HepG2 (cell line): ENCODE measurements around the gene NMNAT1. TPM values are rescaled to one million over a fixed set of nuclear protein-coding genes. Genes with fewer than 3 reads are reported as not detected.
A peak's percentile ranks its signal among the peaks of the same experiment; 100 is the strongest.

Experiments used
- ATF7 ChIP-seq, 2 experiments: fragments of 450-650 bp in 1 of 2; sonication (generic) in 1 of 2; formaldehyde crosslinking in 1 of 2; IDR thresholded peaks; 2 replicates each; pipeline versions ENCODE4 v1.4.0 to v1.6.1; 2016 to 2020; ENCODE audit warnings: antibody characterized with exemption in 1 of 2, mild to moderate bottlenecking in 1 of 2, missing genetic modification reagents in 1 of 2
- BCLAF1 ChIP-seq: fragments of 450-650 bp; IDR thresholded peaks from 2 replicates; pipeline ENCODE4 v1.6.1; 2017; ENCODE audit warnings: mild to moderate bottlenecking
- BRD4 ChIP-seq: sonication (generic); formaldehyde crosslinking; IDR thresholded peaks from 2 replicates; pipeline ENCODE4 v1.4.0; 2020; ENCODE audit warnings: missing genetic modification reagents
- CBX5 ChIP-seq: sonication (generic); formaldehyde crosslinking; IDR thresholded peaks from 2 replicates; pipeline ENCODE4 v1.4.0; 2020; ENCODE audit warnings: missing genetic modification reagents, borderline replicate concordance
- CSRNP2 ChIP-seq: sonication (generic); formaldehyde crosslinking; conservative IDR thresholded peaks from 2 replicates; pipeline ENCODE4 v1.8.0; 2022; ENCODE audit warnings: low read depth, missing genetic modification reagents
- DDIT3 ChIP-seq: sonication (generic); formaldehyde crosslinking; IDR thresholded peaks from 2 replicates; pipeline ENCODE4 v1.4.0; 2020; ENCODE audit warnings: mild to moderate bottlenecking, missing genetic modification reagents
- HIVEP1 ChIP-seq: sonication (generic); formaldehyde crosslinking; IDR thresholded peaks from 2 replicates; pipeline ENCODE4 v1.4.0; 2020; ENCODE audit warnings: mild to moderate bottlenecking, missing genetic modification reagents
- NFIB ChIP-seq: sonication (generic); formaldehyde crosslinking; IDR thresholded peaks from 2 replicates; pipeline ENCODE4 v1.9.0; 2021; ENCODE audit warnings: missing genetic modification reagents, mild to moderate bottlenecking, borderline replicate concordance
- NONO ChIP-seq, 2 experiments: fragments of 450-650 bp in 1 of 2; sonication (generic) in 1 of 2; formaldehyde crosslinking in 1 of 2; IDR thresholded peaks in 1 of 2; conservative IDR thresholded peaks in 1 of 2; 2 replicates each; pipeline versions ENCODE4 v1.6.1 to v1.8.0; 2017 to 2022; ENCODE audit warnings: mild to moderate bottlenecking in 1 of 2, missing genetic modification reagents in 1 of 2, moderate library complexity in 1 of 2
- PCBP2 ChIP-seq: fragments of 200-400 bp; formaldehyde crosslinking; optimal IDR thresholded peaks from 2 replicates; pipeline ENCODE3; 2018; ENCODE audit warnings: low read length, low read depth; ENCODE audit not compliant: poor library complexity, severe bottlenecking
- PRMT3 ChIP-seq: sonication (generic); formaldehyde crosslinking; IDR thresholded peaks from 2 replicates; pipeline ENCODE4 v1.8.1; 2022; ENCODE audit warnings: low read depth, mild to moderate bottlenecking, moderate library complexity, missing genetic modification reagents, borderline replicate concordance
- PTBP1 ChIP-seq: fragments of 200-400 bp; formaldehyde crosslinking; IDR thresholded peaks from 2 replicates; pipeline ENCODE4 v1.6.1; 2018; ENCODE audit warnings: low read length, low read depth; ENCODE audit not compliant: poor library complexity, severe bottlenecking
- RAD21 ChIP-seq: fragments of 450-650 bp; formaldehyde crosslinking; IDR thresholded peaks from 2 replicates; pipeline ENCODE4 v1.5.0; 2020; ENCODE audit warnings: mild to moderate bottlenecking
- RFX5 ChIP-seq: IDR thresholded peaks from 2 replicates; pipeline ENCODE4 v1.6.1; 2011; ENCODE audit warnings: low read depth, low read length, improper control_type of control experiment
- SRSF9 ChIP-seq: fragments of 200-400 bp; formaldehyde crosslinking; IDR thresholded peaks from 2 replicates; pipeline ENCODE4 v1.6.1; 2018; ENCODE audit warnings: borderline replicate concordance, mild to moderate bottlenecking, low read depth, low read length; ENCODE audit not compliant: insufficient read depth, poor library complexity, severe bottlenecking
- TARDBP ChIP-seq: sonication (generic); formaldehyde crosslinking; IDR thresholded peaks from 2 replicates; pipeline ENCODE4 v1.8.0; 2022; ENCODE audit warnings: mild to moderate bottlenecking, missing genetic modification reagents
- TOPORS ChIP-seq: sonication (generic); formaldehyde crosslinking; IDR thresholded peaks from 2 replicates; pipeline ENCODE4 v1.8.0; 2023; ENCODE audit warnings: mild to moderate bottlenecking, missing genetic modification reagents
- ZKSCAN8 ChIP-seq: IDR thresholded peaks from 2 replicates; pipeline ENCODE4 v1.6.1; 2016; ENCODE audit warnings: borderline replicate concordance, missing genetic modification reagents, missing compliant biosample characterization
- ZNF136 ChIP-seq: sonication (generic); formaldehyde crosslinking; IDR thresholded peaks from 2 replicates; pipeline ENCODE4 v1.8.1; 2022; ENCODE audit warnings: low read depth, mild to moderate bottlenecking, moderate library complexity, missing genetic modification reagents
- ZNF263 ChIP-seq: sonication (generic); formaldehyde crosslinking; IDR thresholded peaks from 2 replicates; pipeline ENCODE4 v1.4.0; 2020; ENCODE audit warnings: missing genetic modification reagents
- ZNF564 ChIP-seq: sonication (generic); formaldehyde crosslinking; IDR thresholded peaks from 2 replicates; pipeline ENCODE4 v1.8.1; 2023; ENCODE audit warnings: mild to moderate bottlenecking, missing genetic modification reagents
- ZSCAN20 ChIP-seq: sonication (generic); formaldehyde crosslinking; IDR thresholded peaks from 2 replicates; pipeline ENCODE4 v1.4.0; 2020; ENCODE audit warnings: missing genetic modification reagents, mild to moderate bottlenecking, borderline replicate concordance
- polyA plus RNA-seq, 8 experiments: library from polyadenylated mRNA; depleted of rRNA in 3 of 8; stranded (reverse) in 7 of 8; unstranded in 1 of 8; fragments of >200 nt; fragmentation: Illumina TruSeq in 4 of 8; extraction: Trizol in 4 of 8; gene quantifications; 2 replicates each; pipeline versions ENCODE4 v1.2.1 to v1.2.3, GENCODE V29; 2011 to 2016; ENCODE audit warnings: low read depth in 4 of 8, missing spikeins in 1 of 8, mixed read lengths in 1 of 8; ENCODE audit not compliant: insufficient read depth in 1 of 8
- total RNA-seq, 5 experiments: library from RNA; depleted of rRNA; stranded (reverse); fragments of >200 nt; fragmentation: Illumina TruSeq; extraction: Trizol; gene quantifications; 2 replicates each; pipeline ENCODE4 v1.2.3, GENCODE V29; 2016; ENCODE audit warnings: low read depth in 1 of 5

The NMNAT1 gene
- total and polyA plus RNA-seq, 2 of the 13 experiments (the other 11 are each of a cell fraction or from before 2014, with no cell fraction given): 5.6 to 12.2 TPM

DNA sequence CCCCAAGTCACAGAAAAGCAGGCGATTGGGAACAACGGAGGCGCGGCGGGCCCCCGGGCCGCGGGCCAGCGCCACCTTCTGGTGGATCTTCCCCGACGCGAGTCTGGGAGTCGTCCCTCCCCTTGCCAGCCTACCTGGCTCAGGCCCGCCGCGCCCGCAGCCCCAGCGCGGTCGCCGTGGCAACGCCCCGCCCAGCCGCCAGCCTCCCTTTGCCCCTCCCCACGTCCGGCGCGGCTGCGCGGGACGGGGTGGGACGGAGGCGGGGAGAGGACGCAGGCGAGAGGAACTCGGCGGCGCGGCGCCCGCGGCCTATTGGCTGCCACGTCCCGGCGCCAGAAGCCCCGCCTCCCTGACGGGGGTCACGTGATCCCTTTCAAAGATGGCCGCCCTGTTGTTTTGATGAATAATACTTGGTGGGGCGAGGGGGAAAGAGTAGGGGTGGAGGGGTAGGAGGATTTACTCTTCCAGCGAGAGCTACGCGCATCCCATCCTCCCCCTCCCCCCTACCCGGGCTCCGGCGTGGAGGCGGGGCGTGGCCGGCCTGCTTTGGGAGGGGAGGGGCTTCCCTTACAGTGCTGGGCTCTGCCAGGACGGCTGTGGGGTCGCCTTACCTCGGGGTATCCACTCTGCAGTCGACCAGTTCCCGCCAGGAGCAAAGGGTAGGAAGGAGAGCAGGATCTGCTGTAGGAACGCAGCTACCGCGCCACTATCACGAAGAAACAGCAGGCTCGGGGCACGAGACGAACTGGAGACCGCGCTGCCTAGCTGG is 89.5 kb downstream of the NMNAT1 start, which contains the start of gene UBE4B (continued):
- TF ChIP-seq CSRNP2: no peak
- TF ChIP-seq ZKSCAN8 (CRISPR knock-in tag): no peak
- peak; percentile 60; the same call in 1 of the 2 replicates for TF ChIP-seq RFX5
- TF ChIP-seq PTBP1: no peak
- no peak for TF ChIP-seq PRMT3 (CRISPR knock-in tag)
- TF ChIP-seq TARDBP (CRISPR knock-in tag): 0 out of 2 replicates have a peak, but pooled peaks have one; percentile 43
- no peak for TF ChIP-seq ZNF263 (CRISPR knock-in tag)
- TF ChIP-seq BRD4 (CRISPR knock-in tag): no peak
- no peak; the same call in 1 of the 2 replicates for TF ChIP-seq ZSCAN20 (CRISPR knock-in tag)
- TF ChIP-seq ZNF564 (CRISPR knock-in tag): no peak
- no peak for TF ChIP-seq SRSF9
- TF ChIP-seq TOPORS (CRISPR knock-in tag): peak; percentile 59; the same call in 1 of the 2 replicates
- TF ChIP-seq CBX5 (CRISPR knock-in tag): no peak
- no peak for TF ChIP-seq ZNF136 (CRISPR knock-in tag)
- no peak for TF ChIP-seq NONO (IDR thresholded peaks at IDR 0.05)
- peak; percentile 60 for TF ChIP-seq NONO (CRISPR knock-in tag; conservative IDR thresholded peaks at IDR 0.05)
- TF ChIP-seq DDIT3: no peak
- no peak for TF ChIP-seq ATF7 (IDR thresholded peaks at IDR 0.05)
- no peak for TF ChIP-seq ATF7 (CRISPR knock-in tag; IDR thresholded peaks at IDR 0.05)
- no peak for TF ChIP-seq HIVEP1 (CRISPR knock-in tag)
- peak; percentile 95 for TF ChIP-seq RAD21 (CRISPR knock-in tag)
- TF ChIP-seq NFIB: no peak
- no peak for TF ChIP-seq BCLAF1
- TF ChIP-seq PCBP2: no peak
